NOMO-1 (cell line): ENCODE results near the gene TANGO2.

Experiments
- DNase-seq, 2 experiments: peaks; one replicate each; lab custom pipeline; 2025; ENCODE audit not compliant: unreplicated experiment in 2 of 2; lab: John Stamatoyannopoulos, UW

The TANGO2 gene

DNA sequence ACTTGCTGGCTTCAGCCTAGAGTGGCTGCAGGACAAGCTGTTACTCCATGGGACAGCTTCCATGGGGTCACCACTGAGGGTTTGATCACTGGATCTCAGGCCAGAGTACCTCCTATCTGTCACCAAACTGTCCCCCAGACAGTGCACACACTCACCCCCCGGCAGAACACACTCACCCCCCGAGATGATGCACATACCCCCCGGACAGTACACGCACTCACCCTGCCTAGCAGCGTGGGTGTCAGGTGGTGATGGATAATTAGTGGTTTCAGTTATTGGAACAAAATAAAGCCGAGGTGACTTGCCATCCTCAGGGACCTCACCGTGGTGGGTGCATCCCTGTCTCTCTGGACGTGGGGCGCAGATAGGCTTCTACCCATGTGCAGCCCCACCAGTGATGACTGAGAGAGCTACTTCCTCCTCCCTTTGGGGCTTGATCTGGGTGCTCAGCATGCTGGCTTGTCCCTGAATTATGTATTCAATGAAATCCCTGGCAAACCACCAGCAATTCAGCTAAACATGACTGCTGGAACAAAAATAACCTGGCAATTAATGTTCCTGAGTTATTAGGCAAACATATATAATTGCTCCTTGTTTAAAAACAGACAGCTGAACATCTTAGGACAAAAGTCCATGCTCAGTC lies 18.9 kb downstream of the TANGO2 start:
- DNase-seq: no peak

- DNase-seq: no peak
These were observed 19.7 kb downstream of the TANGO2 start for GRCh38 chr22:20040327-20041200.

- no peak for DNase-seq
These were observed 22.4 kb downstream of the TANGO2 start for GRCh38 chr22:20043057-20043996.

DNA sequence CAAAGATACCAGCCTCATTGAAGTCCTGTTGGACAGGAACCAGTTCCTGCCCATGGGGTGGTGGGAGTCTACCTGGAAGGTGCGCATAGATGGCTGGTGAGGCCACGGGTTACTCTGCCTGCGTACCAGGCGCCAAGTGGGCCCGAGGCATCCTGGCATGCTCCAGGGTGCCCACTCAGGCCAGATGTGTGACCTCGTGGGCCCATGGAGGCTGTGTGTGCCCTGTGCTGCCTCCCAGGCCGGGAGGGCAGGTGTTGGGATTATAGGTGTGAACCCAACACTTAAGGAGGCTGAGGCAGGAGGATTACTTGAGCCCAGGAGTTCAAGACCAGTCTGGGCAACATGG lies 23.1 kb downstream of the TANGO2 start:
- DNase-seq: no peak

GRCh38 chr22:20044495-20045151 lies 23.7 kb downstream of the TANGO2 start:
- DNase-seq: no peak

GRCh38 chr22:20046730-20047129 lies 25.8 kb downstream of the TANGO2 start:
- no peak for DNase-seq

DNA sequence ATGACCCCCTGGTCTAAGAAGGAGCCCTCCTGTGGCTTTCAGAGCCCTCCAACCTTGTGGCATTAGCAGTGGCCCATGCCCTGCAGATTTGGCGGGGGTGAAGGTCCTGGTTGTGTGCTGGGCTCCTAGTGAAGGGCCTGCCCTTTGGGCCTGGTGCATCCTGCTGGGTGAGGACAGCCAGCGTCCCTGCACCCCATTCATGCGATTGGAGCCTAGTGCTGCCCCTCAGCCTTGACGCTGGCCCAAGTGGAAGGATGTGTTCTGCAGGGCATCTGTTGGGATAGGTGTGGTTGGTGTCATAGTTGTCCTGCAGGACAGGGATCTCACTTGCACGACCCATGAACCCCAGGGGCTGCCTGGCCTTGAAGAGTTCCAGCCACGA lies 31.0 kb downstream of the TANGO2 start:
- DNase-seq: no peak

GRCh38 chr22:20052309-20053259 lies 31.7 kb downstream of the TANGO2 start:
- DNase-seq: no peak

GRCh38 chr22:20053407-20054033 lies 32.6 kb downstream of the TANGO2 start:
- DNase-seq: no peak

- DNase-seq: no peak
These were observed 33.1 kb downstream of the TANGO2 start for GRCh38 chr22:20054034-20054427.

- no peak for DNase-seq
These were observed 33.6 kb downstream of the TANGO2 start for GRCh38 chr22:20054485-20054884.

- DNase-seq: no peak
These were observed 34.2 kb downstream of the TANGO2 start for GRCh38 chr22:20055144-20055543.

DNA sequence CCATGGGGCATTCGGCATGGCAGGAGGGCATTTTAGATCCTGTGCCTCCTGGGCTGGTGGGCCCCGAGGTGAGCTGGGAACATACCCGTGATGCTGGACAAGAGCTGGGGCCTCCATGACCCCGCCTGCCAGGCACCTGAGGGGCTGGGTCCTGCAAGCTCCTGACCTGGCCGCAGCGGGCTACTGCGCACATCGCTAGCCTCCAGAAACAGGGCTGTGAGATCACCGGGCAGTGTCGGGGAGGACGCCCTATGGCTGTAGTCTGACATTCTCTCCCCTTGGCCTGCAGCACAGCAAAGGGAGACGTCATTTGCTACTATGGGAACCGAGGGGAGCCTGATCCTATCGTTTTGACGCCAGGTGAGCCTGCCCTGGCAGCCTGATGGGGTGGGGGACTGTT lies 34.7 kb downstream of the TANGO2 start:
- DNase-seq: no peak

GRCh38 chr22:20056161-20056560 lies 35.3 kb downstream of the TANGO2 start:
- no peak for DNase-seq

- no peak for DNase-seq
These were observed 35.9 kb downstream of the TANGO2 start for GRCh38 chr22:20056696-20057386.

DNA sequence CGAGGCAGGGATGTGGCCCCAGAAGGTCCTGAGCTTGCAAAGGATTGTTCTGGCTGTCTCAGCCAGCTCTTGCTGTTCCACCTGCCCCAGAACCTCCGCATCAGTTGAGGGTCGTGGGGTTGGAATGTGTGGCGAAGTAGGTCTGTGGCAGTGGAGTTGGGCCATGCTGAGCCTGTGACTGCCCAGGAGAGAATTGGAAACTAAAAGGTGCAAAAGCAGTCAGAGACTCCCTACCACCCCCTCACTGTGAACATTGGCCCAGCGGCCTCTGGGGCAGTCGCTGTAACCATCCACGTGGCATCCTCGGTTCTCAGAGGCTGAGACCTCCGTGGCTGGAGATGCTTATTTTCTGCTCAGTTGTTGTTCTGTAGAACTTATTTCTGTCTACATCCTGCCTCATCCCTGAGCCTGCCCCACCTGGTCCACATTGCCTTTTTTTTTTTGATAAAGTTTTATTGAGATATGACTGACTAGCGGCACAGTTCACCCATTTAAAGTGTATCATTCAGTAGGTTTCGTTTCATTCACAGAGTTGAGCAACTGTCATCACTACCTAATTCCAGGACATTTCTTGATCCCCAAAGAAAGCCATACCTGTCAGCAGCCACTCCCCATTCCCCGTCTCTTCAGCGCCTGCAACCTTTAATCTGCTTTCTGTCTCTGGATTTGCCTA lies 36.8 kb downstream of the TANGO2 start:
- no peak for DNase-seq

DNA sequence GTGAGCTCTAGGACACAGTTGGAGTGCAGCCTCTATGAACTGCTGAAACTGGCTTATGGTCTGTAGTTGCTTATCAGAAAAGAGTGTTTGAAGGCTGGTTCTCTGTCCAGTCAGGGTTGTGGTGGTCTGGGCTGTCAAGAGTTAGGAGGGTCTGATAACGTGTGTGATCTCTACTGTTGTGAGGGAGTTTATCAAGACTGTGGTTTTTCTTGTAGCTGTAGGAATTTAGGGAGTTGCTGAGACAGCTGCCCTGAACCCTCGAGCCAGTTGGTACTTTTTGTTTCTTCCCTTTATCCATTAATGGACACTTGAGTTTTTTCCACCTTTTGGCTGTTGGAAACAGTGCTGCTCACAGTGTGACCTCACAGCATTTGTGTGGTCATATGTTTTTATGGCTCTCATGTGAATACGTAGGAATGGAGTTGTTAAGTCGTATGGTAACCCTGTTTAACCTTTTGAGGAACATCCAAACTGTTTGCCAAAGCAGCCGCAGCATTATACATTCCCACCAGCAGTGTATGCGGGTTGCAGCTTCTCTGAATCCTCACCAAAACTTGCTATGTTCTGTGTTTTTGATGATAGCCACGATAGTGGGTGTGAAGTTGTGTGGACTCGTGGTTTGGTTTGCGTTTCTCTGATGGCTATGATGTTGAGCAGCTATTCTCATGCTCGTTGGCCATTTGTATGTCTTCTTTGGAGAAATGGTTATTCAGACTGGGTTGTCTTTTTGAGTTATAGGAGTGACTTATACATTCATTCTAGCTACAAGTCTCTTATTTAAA lies 38.3 kb downstream of the TANGO2 start:
- no peak for DNase-seq
